GM18873 (cell line): ENCODE data around the gene SPDYE5.

ENCODE experiments used
- ATAC-seq: cut with Tn5 transposase; IDR thresholded peaks from one replicate; pipeline ENCODE4 v1.9.1; 2021; ENCODE audit warnings: mild to moderate bottlenecking, moderate library complexity, moderate number of reproducible peaks; ENCODE audit not compliant: unreplicated experiment, low FRiP score

The SPDYE5 gene

GRCh38 chr7:75536940-75537538 is 44.9 kb downstream of the SPDYE5 start:
- no peak for ATAC-seq

DNA sequence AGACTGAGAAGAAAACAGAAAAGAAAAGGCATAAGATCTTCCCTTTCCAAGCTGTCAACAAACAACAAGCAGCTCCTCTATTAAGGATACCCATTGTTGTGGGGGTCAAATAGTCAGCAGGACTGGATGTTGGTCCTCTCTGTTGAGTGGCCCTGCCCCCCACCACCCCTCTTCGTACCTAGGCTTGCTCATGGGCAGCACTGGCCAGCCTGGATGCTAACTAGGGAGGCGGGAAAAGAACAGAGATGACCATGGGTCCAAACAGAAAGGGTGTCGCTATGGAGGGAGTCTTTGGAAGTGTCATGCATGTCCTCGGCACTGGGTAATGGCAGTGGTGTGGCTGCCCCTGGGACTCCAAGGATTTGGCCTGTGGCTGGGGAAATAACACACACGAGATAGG is 45.6 kb downstream of the SPDYE5 start:
- ATAC-seq, result no peak

DNA sequence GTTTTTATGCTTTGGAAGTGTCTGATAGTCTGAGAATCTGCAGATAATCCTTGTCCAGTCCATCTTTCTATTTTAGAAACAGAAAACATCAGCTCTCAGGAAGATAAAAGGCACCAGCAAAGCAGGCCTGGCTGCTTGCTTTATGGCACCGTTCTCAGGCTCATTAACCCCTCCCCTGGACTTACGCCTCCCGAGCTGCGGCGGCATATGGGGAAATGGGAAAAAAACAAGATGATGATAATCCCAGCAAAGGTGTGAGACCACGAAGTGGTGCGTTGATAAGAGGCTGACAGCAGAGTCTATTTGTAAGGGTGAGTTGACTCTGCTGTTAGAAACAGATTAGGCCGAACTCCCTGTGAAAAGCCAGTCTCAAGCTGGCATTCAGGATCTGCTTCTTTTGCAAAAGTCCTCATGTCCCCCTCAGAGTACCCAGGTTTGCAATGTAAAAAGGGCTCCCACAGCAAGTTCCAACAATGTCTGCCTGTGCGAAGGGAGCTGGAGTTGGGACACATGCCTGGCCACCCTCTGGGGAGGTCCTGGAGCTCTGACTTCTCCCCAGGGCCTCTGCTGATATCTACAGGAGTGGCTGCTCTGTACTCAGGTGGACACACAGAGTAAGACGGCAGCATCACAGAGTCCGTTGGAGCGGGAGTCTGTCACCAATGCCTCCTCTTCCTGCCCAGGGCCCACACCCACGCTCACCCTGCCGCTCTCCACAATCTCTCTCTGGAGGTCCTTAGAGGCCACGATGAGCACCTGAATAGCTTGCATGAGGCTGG is 54.3 kb downstream of the SPDYE5 start:
- no peak for ATAC-seq
